ENCODE results near the gene SPATA6L.

The SPATA6L gene

GRCh38 chr9:4666042-4666699 lies at the start of gene SPATA6L:
SPATA6L (minus strand) TSS chr9:4666480; CDS start chr9:4666250, 230 bp downstream.
- peak; percentile 60 for DNase-seq

GRCh38 chr9:4714266-4715016 lies 48.2 kb upstream of the SPATA6L start:
- DNase-seq: peak; percentile 43

- no peak for DNase-seq
Observed at GRCh38 chr9:4713849-4714248, 47.6 kb upstream of the SPATA6L start.

GRCh38 chr9:4709380-4709779 lies 43.1 kb upstream of the SPATA6L start:
- no peak for DNase-seq

GRCh38 chr9:4706971-4707622 lies 40.8 kb upstream of the SPATA6L start:
- DNase-seq: no peak

GRCh38 chr9:4706021-4706420 lies 39.7 kb upstream of the SPATA6L start:
- DNase-seq: no peak

- DNase-seq: no peak
Observed at GRCh38 chr9:4704129-4704528, 37.8 kb upstream of the SPATA6L start.

GRCh38 chr9:4701526-4701925 lies 35.2 kb upstream of the SPATA6L start:
- DNase-seq: no peak

GRCh38 chr9:4700932-4701331 lies 34.7 kb upstream of the SPATA6L start:
- DNase-seq: no peak

GRCh38 chr9:4700091-4700490 lies 33.8 kb upstream of the SPATA6L start:
- no peak for DNase-seq

- no peak for DNase-seq
Observed at GRCh38 chr9:4691795-4692194, 25.5 kb upstream of the SPATA6L start.

GRCh38 chr9:4690144-4690543 lies 23.9 kb upstream of the SPATA6L start:
- DNase-seq: no peak

- DNase-seq: no peak
Observed at GRCh38 chr9:4689687-4690104, 23.4 kb upstream of the SPATA6L start.

- DNase-seq: no peak
Observed at GRCh38 chr9:4689021-4689420, 22.7 kb upstream of the SPATA6L start.

GRCh38 chr9:4686584-4686983 lies 20.3 kb upstream of the SPATA6L start:
- no peak for DNase-seq

- DNase-seq: no peak
Observed at GRCh38 chr9:4686112-4686511, 19.8 kb upstream of the SPATA6L start.

GRCh38 chr9:4684820-4685219 lies 18.5 kb upstream of the SPATA6L start:
- DNase-seq: no peak

- no peak for DNase-seq
Observed at GRCh38 chr9:4680750-4681149, 14.5 kb upstream of the SPATA6L start.

- DNase-seq: no peak
Observed at GRCh38 chr9:4680173-4680525, 13.9 kb upstream of the SPATA6L start.

GRCh38 chr9:4679268-4680172 lies 13.2 kb upstream of the SPATA6L start, which contains the start of gene CDC37L1:
CDC37L1 (plus strand) TSS chr9:4679569; CDS start chr9:4679768, 199 bp downstream.
- peak; percentile 93 for DNase-seq

GRCh38 chr9:4678679-4679267 lies 12.5 kb upstream of the SPATA6L start:
- DNase-seq: peak; percentile 61

GRCh38 chr9:4677392-4677791 lies 11.1 kb upstream of the SPATA6L start:
- no peak for DNase-seq

All from NCI-H1105 treated with DMSO at 0.1 percent for 48 hours (cell line).